Esophagus muscularis mucosa (tissue), 3 donors: ENCODE data around the gene HAPLN1.

ENCODE experiments used
- CTCF ChIP-seq, 3 experiments: fragments of 200-600 bp in 2 of 3; fragments of 450-650 bp in 1 of 3; sonication (generic) in 2 of 3; IDR thresholded peaks; one replicate each; pipeline ENCODE4 v1.5.1; 2017 to 2019; ENCODE audit warnings: antibody characterized with exemption in 3 of 3, mild to moderate bottlenecking in 2 of 3, moderate library complexity in 1 of 3
- POLR2A ChIP-seq: fragments of 450-650 bp; IDR thresholded peaks from one replicate; pipeline ENCODE4 v1.6.1; 2017; ENCODE audit warnings: antibody characterized with exemption, moderate library complexity, mild to moderate bottlenecking, low read depth
- POLR2AphosphoS5 ChIP-seq, 2 donors: sonication (generic); formaldehyde crosslinking; IDR thresholded peaks; one replicate each; pipeline ENCODE4 v1.6.1; 2017; ENCODE audit warnings: antibody characterized with exemption in 2 of 2

GRCh38 chr5:83720836-83721537 is at the start of gene HAPLN1:
- TF ChIP-seq POLR2A (no peak), CTCF (IDR thresholded peaks at IDR 0.05) (no peak), POLR2AphosphoS5 (IDR thresholded peaks at IDR 0.05) (no peak)
